Karpas-422 (cell line): ENCODE measurements around the gene HSPB6. TPM values are rescaled to one million over a fixed set of nuclear protein-coding genes. Genes with fewer than 3 reads are reported as not detected.

Source experiments
- DNase-seq: peaks from one replicate; pipeline ENCODE4 v3.0.0-alpha.2; 2015
- H2AFZ ChIP-seq: fragments of 200-600 bp; sonication (generic); 2 replicates; pipeline ENCODE4 v1.6.1; 2014; ENCODE audit warnings: antibody characterized with exemption, low read length, mixed read lengths
- H3K27ac ChIP-seq: fragments of 200-600 bp; sonication (generic); 2 replicates; pipeline ENCODE4 v1.5.1; 2014; ENCODE audit warnings: mild to moderate bottlenecking, low read length, moderate library complexity
- H3K27me3 ChIP-seq: fragments of 200-600 bp; sonication (generic); 2 replicates; pipeline ENCODE4 v1.6.1; 2014; ENCODE audit warnings: low read length, mixed read lengths
- H3K36me3 ChIP-seq: fragments of 200-600 bp; sonication (generic); 2 replicates; pipeline ENCODE4 v1.6.1; 2014; ENCODE audit warnings: low read length, mixed read lengths; ENCODE audit not compliant: insufficient read depth
- H3K4me1 ChIP-seq: fragments of 200-600 bp; sonication (generic); 2 replicates; pipeline ENCODE4 v1.6.1; 2014; ENCODE audit warnings: mild to moderate bottlenecking, low read length, mixed read lengths
- H3K4me2 ChIP-seq: fragments of 200-600 bp; sonication (generic); 2 replicates; pipeline ENCODE4 v1.6.1; 2014; ENCODE audit warnings: low read length, low read depth, mild to moderate bottlenecking; ENCODE audit not compliant: poor library complexity, severe bottlenecking
- H3K4me3 ChIP-seq: fragments of 200-600 bp; sonication (generic); 2 replicates; pipeline ENCODE4 v1.5.1; 2014; ENCODE audit warnings: mild to moderate bottlenecking, antibody characterized with exemption, low read length, mixed read lengths
- H3K79me2 ChIP-seq: fragments of 200-600 bp; sonication (generic); 2 replicates; pipeline ENCODE4 v1.6.1; 2014; ENCODE audit warnings: mild to moderate bottlenecking, low read length, mixed read lengths
- H3K9ac ChIP-seq: fragments of 200-600 bp; sonication (generic); 2 replicates; pipeline ENCODE4 v1.6.0; 2014; ENCODE audit warnings: low read length
- H3K9me2 ChIP-seq: fragments of 200-600 bp; sonication (generic), shearing (Covaris generic); replicated peaks from 2 replicates; pipeline ENCODE4 v1.6.0; 2014; ENCODE audit warnings: mild to moderate bottlenecking, low read length, moderate library complexity; ENCODE audit not compliant: insufficient read depth
- H3K9me3 ChIP-seq: fragments of 300-700, 200-600 bp; sonication (generic); 2 replicates; pipeline ENCODE4 v1.6.1; 2014; ENCODE audit warnings: low read length, mixed read lengths
- H4K20me1 ChIP-seq: fragments of 200-600 bp; sonication (generic); 2 replicates; pipeline ENCODE4 v1.6.1; 2014; ENCODE audit warnings: mild to moderate bottlenecking, antibody characterized with exemption, low read length, low read depth; ENCODE audit not compliant: insufficient read depth
- total RNA-seq: library from RNA; depleted of rRNA; stranded (reverse); fragments of >200 nt; shearing (Covaris generic); gene quantifications from 2 replicates; pipeline ENCODE4 v1.2.3, GENCODE V29; 2014; ENCODE audit warnings: low replicate concordance

HSPB6 gene
- total RNA-seq, 1 experiment from 2014 or later = 1.5 TPM

DNA sequence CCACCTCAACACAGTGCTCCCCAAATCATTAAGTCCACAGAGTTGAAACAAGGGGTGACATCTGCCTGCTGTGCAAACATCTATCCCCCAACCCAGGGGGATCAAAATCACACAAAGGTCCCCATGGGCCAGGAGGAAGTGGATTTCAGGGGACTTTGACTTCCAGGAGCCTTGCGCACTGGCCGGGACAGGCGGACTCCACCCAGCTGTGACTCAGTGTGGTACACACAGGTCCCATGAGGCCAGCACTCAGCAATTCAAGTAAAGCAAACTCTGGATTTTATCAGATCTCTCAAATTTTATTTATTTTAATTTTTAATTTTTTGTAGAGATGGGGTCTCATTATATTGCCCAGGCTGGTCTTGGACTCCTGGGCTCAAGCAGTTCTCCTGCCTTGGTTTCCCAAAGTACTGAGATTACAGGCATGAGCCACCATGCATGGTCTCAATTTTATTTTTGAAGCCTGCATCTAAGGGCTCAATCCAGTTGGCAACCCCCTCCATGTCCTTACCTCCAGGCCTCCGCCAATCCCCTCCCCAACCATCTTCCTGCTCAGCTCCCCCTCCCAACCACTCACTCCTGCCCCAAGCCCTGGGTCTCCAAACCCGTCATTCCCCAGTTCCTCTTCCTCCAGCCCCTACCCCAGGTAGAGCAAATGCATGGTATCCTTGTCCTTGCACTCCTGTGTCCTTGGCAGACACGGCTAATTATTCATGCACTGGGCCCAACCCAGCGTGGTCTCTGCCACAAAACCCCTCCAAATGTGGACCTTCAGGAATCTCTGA, 36.7 kb upstream of the HSPB6 start:
- no peak overlapping the region for H3K4me3 ChIP-seq
- H2AFZ ChIP-seq = no peak overlapping the region
- H3K9me2 ChIP-seq = no peaks in the 10 kb centered on the region
- H3K9me3 ChIP-seq = no peaks in the 10 kb centered on the region
- no peak overlapping the region for H3K9ac ChIP-seq
- H3K4me1 ChIP-seq = no peaks in the 10 kb centered on the region
- H3K27me3 ChIP-seq = no peaks in the 10 kb centered on the region
- H3K4me2 ChIP-seq = no peak overlapping the region
- no peaks in the 10 kb centered on the region for H3K36me3 ChIP-seq
- no peak for DNase-seq
- no peaks in the 10 kb centered on the region for H4K20me1 ChIP-seq
- no peaks in the 10 kb centered on the region for H3K79me2 ChIP-seq
- H3K27ac ChIP-seq = no peak overlapping the region

DNA sequence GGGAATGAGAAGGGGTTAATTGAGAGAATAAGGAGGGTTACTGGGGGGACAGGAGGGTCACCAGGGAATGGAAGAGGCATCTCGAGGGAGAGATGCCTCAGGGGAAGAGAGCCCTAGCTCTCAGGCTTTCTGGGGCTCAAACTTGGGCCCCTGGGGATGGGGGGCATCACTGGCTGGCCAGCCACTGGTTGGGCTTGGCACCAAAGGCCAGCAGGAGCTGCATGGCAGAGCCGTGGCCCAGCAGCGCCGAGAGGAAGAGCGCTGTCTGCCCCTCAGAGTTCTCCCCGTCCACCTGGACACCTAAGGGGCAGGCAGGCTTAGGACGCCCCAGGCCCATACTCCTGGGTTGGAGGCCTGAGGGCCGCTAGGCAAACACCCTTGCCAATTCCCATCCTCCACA, 36.1 kb upstream of the HSPB6 start:
- H3K9me2 ChIP-seq = no peaks in the 10 kb centered on the region
- H3K4me1 ChIP-seq = no peaks in the 10 kb centered on the region
- no peaks in the 10 kb centered on the region for H3K36me3 ChIP-seq
- no peak overlapping the region for H3K4me2 ChIP-seq
- H2AFZ ChIP-seq = no peak overlapping the region
- no peaks in the 10 kb centered on the region for H3K79me2 ChIP-seq
- H3K9ac ChIP-seq = no peak overlapping the region
- no peak overlapping the region for H3K27ac ChIP-seq
- no peak overlapping the region for H3K4me3 ChIP-seq
- H4K20me1 ChIP-seq = no peaks in the 10 kb centered on the region
- H3K27me3 ChIP-seq = no peaks in the 10 kb centered on the region
- no peaks in the 10 kb centered on the region for H3K9me3 ChIP-seq
- DNase-seq = no peak

DNA sequence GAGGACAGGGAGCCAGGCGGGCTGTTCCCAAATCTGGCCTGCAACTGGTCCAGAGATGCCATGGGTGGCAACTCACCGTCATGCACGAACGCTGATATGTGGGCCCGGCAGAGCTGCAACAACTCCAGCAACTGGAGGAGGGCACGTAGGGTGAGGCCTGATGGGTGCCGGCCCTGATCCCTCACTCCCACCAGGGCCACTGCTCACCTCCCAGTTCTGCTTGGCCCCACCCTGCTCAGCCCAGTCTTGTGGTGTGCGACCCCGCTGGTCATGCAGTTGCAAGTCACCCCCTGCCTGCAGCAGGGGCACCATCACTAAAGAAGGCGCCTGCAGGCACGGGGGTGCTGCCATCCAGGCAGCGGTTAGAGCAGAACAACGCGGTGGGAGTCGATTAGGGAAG, 35.5 kb upstream of the HSPB6 start:
- H3K4me1 ChIP-seq = no peaks in the 10 kb centered on the region
- no peak overlapping the region for H3K4me3 ChIP-seq
- H3K9me2 ChIP-seq = no peaks in the 10 kb centered on the region
- H3K9ac ChIP-seq = no peak overlapping the region
- DNase-seq = no peak
- H2AFZ ChIP-seq = no peak overlapping the region
- no peaks in the 10 kb centered on the region for H3K27me3 ChIP-seq
- H3K4me2 ChIP-seq = no peak overlapping the region
- H3K79me2 ChIP-seq = no peaks in the 10 kb centered on the region
- H3K36me3 ChIP-seq = no peaks in the 10 kb centered on the region
- no peaks in the 10 kb centered on the region for H3K9me3 ChIP-seq
- H4K20me1 ChIP-seq = no peaks in the 10 kb centered on the region
- H3K27ac ChIP-seq = no peak overlapping the region

DNA sequence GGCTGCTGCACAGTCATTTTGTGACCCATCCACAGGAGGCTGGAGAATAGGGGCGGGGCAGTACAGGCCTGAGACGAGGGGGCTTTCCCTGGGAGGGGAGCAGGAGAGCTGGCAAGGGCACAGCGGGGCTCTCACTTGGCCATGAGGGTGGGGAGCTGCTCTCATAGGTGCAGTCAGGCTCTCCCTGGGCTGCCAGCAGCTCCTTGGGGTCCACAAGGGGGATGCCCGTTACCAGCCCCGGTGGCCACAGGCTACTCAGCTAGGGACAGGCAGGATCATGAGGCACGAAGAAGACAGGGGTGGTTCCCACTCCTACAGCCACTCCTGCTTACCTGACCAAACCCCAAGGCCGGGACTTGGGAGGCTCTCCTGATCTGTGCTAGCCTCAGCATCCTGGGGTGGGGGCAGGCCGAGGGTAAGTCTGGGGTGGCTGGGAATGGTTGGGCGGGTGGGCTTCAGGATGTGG, 35.0 kb upstream of the HSPB6 start:
- Histone ChIP-seq H3K9ac (no peak overlapping the region), H3K36me3 (no peaks in the 10 kb centered on the region), H3K9me2 (no peaks in the 10 kb centered on the region), H3K27me3 (no peaks in the 10 kb centered on the region), H4K20me1 (no peaks in the 10 kb centered on the region), H3K4me2 (no peak overlapping the region), H3K27ac (no peak overlapping the region), H3K4me3 (no peak overlapping the region), H3K4me1 (no peaks in the 10 kb centered on the region), H2AFZ (no peak overlapping the region), H3K79me2 (no peaks in the 10 kb centered on the region), H3K9me3 (no peaks in the 10 kb centered on the region)
- DNase-seq = no peak

DNA sequence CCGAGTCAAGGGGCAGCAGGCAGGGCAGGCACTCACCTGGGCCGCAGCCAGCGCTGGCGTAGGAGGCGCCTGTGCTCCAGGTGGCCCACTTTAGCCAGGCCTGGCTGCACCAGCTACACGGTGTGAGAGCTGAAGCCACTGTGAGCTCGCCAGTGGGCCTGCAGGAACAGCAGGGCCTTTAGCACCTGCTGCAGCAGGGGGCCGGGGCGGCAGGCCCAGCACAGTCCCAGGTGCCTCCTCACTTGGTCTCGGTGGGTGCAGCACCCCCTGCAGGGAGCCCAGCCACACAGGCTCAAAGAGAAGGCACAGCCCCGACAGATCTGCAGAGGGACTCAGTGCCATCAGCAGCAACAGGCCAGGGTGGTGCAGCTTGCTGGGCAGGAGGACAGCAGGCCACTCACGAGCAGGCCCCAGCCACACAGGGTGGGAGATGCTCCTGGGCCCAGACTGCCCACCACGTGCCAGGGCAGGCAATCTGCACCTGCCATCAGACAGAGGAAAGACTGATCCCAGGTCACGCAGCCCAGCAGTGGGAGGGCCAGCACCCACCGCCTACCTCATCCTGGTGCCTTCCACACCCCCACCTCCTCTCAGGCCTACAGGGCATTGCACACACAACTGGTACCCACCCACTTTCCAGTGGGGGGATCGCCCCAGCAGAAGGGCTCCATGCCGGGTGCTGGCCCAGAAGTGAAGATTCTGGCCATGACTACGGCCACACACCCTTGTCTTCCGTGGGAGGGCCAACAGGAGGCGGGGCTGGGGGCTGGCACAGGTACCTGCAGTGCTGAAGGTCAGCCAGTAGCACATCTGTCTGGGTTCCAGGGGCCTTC, 34.4 kb upstream of the HSPB6 start:
- Histone ChIP-seq H3K4me2 (no peak overlapping the region), H3K79me2 (no peaks in the 10 kb centered on the region), H3K9me3 (no peaks in the 10 kb centered on the region), H3K27me3 (no peaks in the 10 kb centered on the region), H3K4me3 (no peak overlapping the region), H3K36me3 (no peaks in the 10 kb centered on the region), H3K27ac (no peak overlapping the region), H4K20me1 (no peaks in the 10 kb centered on the region), H2AFZ (no peak overlapping the region), H3K9ac (no peak overlapping the region), H3K4me1 (no peaks in the 10 kb centered on the region), H3K9me2 (no peaks in the 10 kb centered on the region)
- DNase-seq = peak; percentile 81

DNA sequence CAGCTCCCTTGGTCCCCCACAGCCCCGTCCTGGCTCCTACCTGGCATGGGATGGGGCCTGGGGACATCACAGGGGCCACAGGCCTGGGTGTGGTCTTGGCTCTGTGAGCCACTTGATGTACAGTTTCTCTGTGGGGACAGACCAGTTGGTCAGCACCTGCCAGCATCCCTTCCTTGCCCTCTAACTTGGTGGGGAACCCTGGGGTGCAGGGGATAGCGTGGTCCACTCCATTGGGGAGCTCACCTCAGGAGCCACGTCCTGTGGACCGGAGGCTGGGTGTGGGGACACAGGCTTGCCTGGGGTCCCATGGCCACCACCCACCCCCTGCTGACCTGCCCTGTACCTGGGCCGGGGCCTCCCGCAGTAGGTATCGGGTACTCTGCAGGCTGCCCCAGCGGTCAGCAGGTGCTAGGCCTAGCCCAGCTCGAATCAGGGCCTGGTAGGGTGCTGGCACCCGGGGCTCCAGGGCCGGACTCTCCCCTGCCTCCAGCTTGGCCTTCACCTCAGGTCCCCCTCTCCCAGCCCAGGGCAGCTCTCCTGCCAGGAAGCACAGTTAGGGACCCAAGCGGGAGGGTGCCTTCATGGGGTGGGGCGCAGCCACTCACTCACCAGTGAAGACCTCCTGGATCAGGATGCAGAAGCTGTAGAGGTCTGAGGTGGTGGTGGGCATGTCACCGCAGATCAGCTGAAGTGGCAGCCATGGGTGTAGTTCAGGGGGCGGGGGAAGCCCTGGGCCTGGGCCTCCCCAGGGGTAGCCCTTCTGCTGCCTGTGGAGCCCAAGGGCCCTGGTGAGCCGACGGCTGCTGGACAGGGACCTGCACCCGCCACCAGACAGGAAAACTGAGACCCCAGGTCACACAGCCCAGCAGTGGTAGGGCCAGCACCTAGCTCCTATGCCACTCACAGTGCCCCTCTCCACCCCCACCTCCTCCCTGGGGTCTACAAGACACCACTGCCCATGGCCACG, 33.4 kb upstream of the HSPB6 start:
- H3K9ac ChIP-seq = no peak overlapping the region
- H3K4me3 ChIP-seq = no peak overlapping the region
- H3K27ac ChIP-seq = no peak overlapping the region
- H3K27me3 ChIP-seq = no peaks in the 10 kb centered on the region
- H3K79me2 ChIP-seq = no peaks in the 10 kb centered on the region
- no peak overlapping the region for H3K4me2 ChIP-seq
- no peak for DNase-seq
- H3K9me3 ChIP-seq = no peaks in the 10 kb centered on the region
- no peaks in the 10 kb centered on the region for H3K9me2 ChIP-seq
- no peak overlapping the region for H2AFZ ChIP-seq
- H4K20me1 ChIP-seq = no peaks in the 10 kb centered on the region
- H3K36me3 ChIP-seq = no peaks in the 10 kb centered on the region
- no peaks in the 10 kb centered on the region for H3K4me1 ChIP-seq

DNA sequence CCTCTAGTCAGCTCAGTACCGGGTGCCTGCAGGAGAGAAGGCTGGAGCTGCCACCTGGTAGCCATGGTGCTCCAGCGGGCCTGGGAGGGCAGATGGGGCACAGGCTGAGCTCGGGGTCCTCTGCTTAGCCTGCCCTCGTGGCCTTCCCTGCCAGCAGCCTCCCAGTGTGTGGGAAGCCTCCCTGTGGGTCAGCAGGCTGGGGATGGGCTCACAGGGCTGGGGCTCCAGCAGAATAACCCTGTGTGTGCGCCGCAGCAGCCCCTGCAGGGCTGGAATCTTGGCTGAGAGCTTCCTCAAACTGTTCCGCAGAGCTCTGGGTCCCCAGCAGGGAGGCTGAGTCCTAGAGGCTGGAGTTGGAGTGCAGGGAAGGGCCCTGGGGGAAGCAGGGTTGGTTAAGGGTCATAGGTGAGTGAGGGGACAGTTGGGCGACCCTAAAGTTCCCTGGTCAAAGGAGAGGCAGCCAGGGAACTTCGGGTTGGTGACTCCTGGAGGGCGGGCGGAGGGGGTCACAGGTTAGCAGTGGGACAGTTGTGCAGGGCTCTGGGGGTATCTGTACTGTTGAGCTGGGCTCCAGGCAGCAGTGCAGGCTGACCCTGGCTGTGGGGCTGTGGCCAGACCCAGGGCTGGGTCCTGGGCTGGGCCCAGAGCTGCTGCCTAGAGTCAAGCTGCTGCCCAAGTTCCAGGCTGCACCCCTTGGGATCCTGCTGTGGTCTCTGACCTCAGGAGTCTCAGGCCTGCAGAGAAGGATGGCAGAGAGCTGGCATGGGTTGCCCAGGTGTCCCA, 32.6 kb upstream of the HSPB6 start:
- no peaks in the 10 kb centered on the region for H4K20me1 ChIP-seq
- no peak overlapping the region for H3K9ac ChIP-seq
- no peaks in the 10 kb centered on the region for H3K27me3 ChIP-seq
- H3K4me1 ChIP-seq = no peaks in the 10 kb centered on the region
- no peak overlapping the region for H3K4me2 ChIP-seq
- H3K79me2 ChIP-seq = no peaks in the 10 kb centered on the region
- H3K9me2 ChIP-seq = no peaks in the 10 kb centered on the region
- no peak for DNase-seq
- H3K27ac ChIP-seq = no peak overlapping the region
- no peak overlapping the region for H2AFZ ChIP-seq
- no peaks in the 10 kb centered on the region for H3K36me3 ChIP-seq
- no peak overlapping the region for H3K4me3 ChIP-seq
- no peaks in the 10 kb centered on the region for H3K9me3 ChIP-seq
